Upper lobe of left lung (tissue), 4 donors: Measurements from ENCODE around the gene MAP2K6.

ENCODE experiments used
- POLR2A ChIP-seq, 4 donors: fragments of 450-650 bp; IDR thresholded peaks; one replicate each; pipeline ENCODE4 v1.5.1; 2016 to 2017; ENCODE audit warnings: antibody characterized with exemption in 4 of 4, mild to moderate bottlenecking in 2 of 4
- POLR2AphosphoS5 ChIP-seq, 2 donors: sonication (generic); formaldehyde crosslinking; IDR thresholded peaks; one replicate each; pipeline ENCODE4 v1.5.1; 2017; ENCODE audit warnings: antibody characterized with exemption in 2 of 2
- TF ChIP-seq, protein P1 (sequence below), 6 experiments: fragments of 450-650 bp in 4 of 6; fragments of 200-600 bp in 2 of 6; sonication (generic) in 2 of 6; IDR thresholded peaks; one replicate each; pipeline ENCODE4 v1.5.1; 2016 to 2019; ENCODE audit warnings: antibody characterized with exemption in 6 of 6

DNA sequence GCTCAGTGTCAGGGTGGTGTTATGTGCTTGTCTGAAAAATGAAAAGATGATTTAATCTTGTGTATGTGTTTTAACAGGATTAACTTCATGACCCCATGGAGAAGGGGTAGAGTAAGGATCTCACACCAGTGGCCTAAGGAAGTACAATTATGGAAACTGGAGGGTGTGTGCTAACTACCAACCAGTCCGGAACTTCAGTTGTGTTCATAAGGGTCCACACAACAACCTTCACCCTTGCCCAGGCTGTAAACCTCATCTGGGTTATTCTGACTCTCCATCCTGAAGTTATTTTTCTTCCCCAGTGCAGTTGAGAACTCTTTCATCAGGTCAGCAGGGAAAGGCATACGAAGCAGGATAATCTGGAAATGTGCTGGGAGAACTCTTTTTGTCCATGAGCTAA lies 158.9 kb downstream of the MAP2K6 start:
- TF ChIP-seq, protein P1, sequence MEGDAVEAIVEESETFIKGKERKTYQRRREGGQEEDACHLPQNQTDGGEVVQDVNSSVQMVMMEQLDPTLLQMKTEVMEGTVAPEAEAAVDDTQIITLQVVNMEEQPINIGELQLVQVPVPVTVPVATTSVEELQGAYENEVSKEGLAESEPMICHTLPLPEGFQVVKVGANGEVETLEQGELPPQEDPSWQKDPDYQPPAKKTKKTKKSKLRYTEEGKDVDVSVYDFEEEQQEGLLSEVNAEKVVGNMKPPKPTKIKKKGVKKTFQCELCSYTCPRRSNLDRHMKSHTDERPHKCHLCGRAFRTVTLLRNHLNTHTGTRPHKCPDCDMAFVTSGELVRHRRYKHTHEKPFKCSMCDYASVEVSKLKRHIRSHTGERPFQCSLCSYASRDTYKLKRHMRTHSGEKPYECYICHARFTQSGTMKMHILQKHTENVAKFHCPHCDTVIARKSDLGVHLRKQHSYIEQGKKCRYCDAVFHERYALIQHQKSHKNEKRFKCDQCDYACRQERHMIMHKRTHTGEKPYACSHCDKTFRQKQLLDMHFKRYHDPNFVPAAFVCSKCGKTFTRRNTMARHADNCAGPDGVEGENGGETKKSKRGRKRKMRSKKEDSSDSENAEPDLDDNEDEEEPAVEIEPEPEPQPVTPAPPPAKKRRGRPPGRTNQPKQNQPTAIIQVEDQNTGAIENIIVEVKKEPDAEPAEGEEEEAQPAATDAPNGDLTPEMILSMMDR (IDR thresholded peaks at IDR 0.05) = no peak
- TF ChIP-seq POLR2AphosphoS5 (IDR thresholded peaks at IDR 0.05) (no peak), POLR2A (IDR thresholded peaks at IDR 0.05) (no peak)
